Right ventricle myocardium superior (tissue), 1 donor: ENCODE results near the gene NRM. TPM values are rescaled to one million over a fixed set of nuclear protein-coding genes. Genes with fewer than 3 reads are reported as not detected.

ENCODE experiments used
- ATAC-seq: fragments of 200-7000 bp; cut with Tn5 transposase; one replicate; pipeline ENCODE4 v1.9.1; 2020; ENCODE audit warnings: mild to moderate bottlenecking; ENCODE audit not compliant: poor library complexity
- DNase-seq: peaks from one replicate; pipeline ENCODE4 v3.0.0-alpha.2; 2020
- intact Hi-C: fragments of 100-400 bp; cut with DNase I; formaldehyde crosslinking; loops from one replicate; pipeline ENCODE4 v1.11.2; 2022
- total RNA-seq: library from RNA; stranded (reverse); fragmentation: NEBNext Ultra II Directional; extraction: Animal tissue kit (Norgen Biotek cat#: 25700); gene quantifications from one replicate; pipeline ENCODE4 v1.2.1, GENCODE V29; 2021
- donor health status: DM: no; HTN: yes; CAD: no; lungs with severe emphysema.

Gene NRM
- total RNA-seq, 1 donor from 2014 or later: 3.2 TPM

GRCh38 chr6:30647242-30648116 is 43.3 kb downstream of the NRM start:
- DNase-seq (peak; percentile 86), ATAC-seq (peak; percentile 89)
- intact Hi-C loops: no loop called here

- intact Hi-C loops: no loop called here
- DNase-seq (peak; percentile 97), ATAC-seq (peak; percentile 94)
Observed at GRCh38 chr6:30646450-30647241, 44.1 kb downstream of the NRM start, which contains the start of gene C6orf136. Gene C6orf136, plus strand, starts transcription at chr6:30647133. Its CDS starts 99 bp downstream, at chr6:30647232.

GRCh38 chr6:30645989-30646388 is 44.8 kb downstream of the NRM start:
- intact Hi-C loops: no loop called here
- DNase-seq (no peak), ATAC-seq (no peak)

GRCh38 chr6:30644769-30645168 is 46.0 kb downstream of the NRM start:
- ATAC-seq (no peak), DNase-seq (no peak)
- intact Hi-C loops: no loop called here

GRCh38 chr6:30643656-30644055 is 47.1 kb downstream of the NRM start:
- no peak for DNase-seq
- no peak for ATAC-seq
- intact Hi-C loops: no loop called here

- ATAC-seq (no peak), DNase-seq (no peak)
Observed at GRCh38 chr6:30641048-30641447, 49.7 kb downstream of the NRM start.

GRCh38 chr6:30640481-30640880 is 50.3 kb downstream of the NRM start:
- intact Hi-C loops: no loop called here
- DNase-seq (no peak), ATAC-seq (no peak)

More at GRCh38 chr6:30641048-30641447, 49.7 kb downstream of the NRM start:
- intact Hi-C loops: no loop called here

Other genes starting within 250 kb of the NRM start
- 145 TPM for gene HLA-E, start 201.5 kb downstream of the NRM start, total RNA-seq
- gene GNL1, start 134.5 kb downstream of the NRM start, total RNA-seq: 17.6 TPM
- 1.4 TPM for gene PRR3, start 133.7 kb downstream of the NRM start, total RNA-seq
- gene ABCF1, start 119.5 kb downstream of the NRM start, total RNA-seq: 32.5 TPM
- 29.6 TPM for gene PPP1R10, start 73.7 kb downstream of the NRM start, total RNA-seq
- gene MRPS18B, start 73.1 kb downstream of the NRM start, total RNA-seq: 124 TPM
- 1.7 TPM for gene ATAT1, start 64.1 kb downstream of the NRM start, total RNA-seq
- 58.3 TPM for gene C6orf136, start 43.9 kb downstream of the NRM start, total RNA-seq
- 20.5 TPM for gene DHX16, start 18.0 kb downstream of the NRM start, total RNA-seq
- 13.4 TPM for gene PPP1R18, start 4.3 kb downstream of the NRM start, total RNA-seq
- gene MDC1, start 26.3 kb upstream of the NRM start, total RNA-seq: 16.4 TPM
- 179 TPM for gene TUBB, start 29.4 kb upstream of the NRM start, total RNA-seq
- 207 TPM for gene FLOT1, start 51.7 kb upstream of the NRM start, total RNA-seq
- gene IER3, start 53.6 kb upstream of the NRM start, total RNA-seq: 11.4 TPM
- 23.2 TPM for gene DDR1, start 193.5 kb upstream of the NRM start, total RNA-seq
- 23.6 TPM for gene GTF2H4, start 217.2 kb upstream of the NRM start, total RNA-seq
- gene VARS2, start 223.3 kb upstream of the NRM start, total RNA-seq: 17.2 TPM
- not detected for gene SFTA2, start 241.2 kb upstream of the NRM start, total RNA-seq
- gene MUCL3, start 250.0 kb upstream of the NRM start, total RNA-seq: not detected